ENCODE data around the gene ANKS1A. TPM values are rescaled to one million over a fixed set of nuclear protein-coding genes. Genes with fewer than 3 reads are reported as not detected.

Gene ANKS1A
- total RNA-seq, 2 experiments from 2014 or later, result 6.4 to 6.9 TPM

DNA sequence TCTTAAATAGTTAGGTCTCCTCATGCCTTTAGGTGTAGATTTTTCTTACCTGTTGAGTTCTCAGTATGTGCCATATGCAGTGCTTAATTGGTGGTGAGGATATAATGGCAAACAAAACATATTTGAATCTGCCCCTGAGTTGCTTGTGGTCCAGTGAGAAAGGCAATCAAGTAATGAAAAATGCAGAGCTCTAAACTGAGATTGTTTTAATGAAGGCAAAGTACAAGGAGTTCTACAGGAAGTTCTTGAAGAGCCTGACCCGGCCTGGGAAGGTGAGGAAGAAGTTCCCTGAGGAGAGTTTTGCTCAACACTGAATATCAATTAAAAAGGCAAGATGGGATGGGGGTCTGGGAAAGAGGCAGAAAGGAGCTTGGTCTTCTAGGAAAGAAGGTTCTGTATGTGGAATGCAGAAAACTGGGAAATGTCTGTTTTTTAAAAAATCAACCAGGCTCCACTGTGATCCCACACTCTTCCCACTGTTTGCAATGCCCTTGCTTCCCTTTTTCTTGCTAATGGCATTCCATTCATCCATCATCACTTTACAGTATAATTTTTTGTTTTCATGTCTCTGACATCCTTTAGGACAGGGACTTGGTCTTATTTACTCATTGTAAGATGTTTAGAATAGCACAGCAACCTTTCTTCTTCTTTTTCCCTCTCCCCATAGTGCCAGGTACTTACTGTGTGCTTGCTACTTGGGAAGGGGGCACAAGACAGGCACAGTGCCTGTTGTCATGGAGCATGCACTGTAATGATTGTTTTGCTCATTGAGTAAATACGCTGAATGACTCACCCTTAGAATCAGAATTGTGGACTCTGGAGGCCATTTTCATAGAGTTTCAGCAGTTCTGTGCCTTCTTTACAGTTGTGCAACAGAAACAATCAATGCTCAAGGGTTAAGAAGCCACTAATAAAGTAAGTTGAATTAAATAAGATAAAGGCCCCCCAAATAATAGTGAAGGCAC is 64.3 kb downstream of the ANKS1A start:
- DNase-seq (no peak), ATAC-seq (ENCODE audit: poor library complexity) (no peak)
- Histone ChIP-seq H3K4me3 (ENCODE audit: low read length) (no peak overlapping the region), H3K27ac (ENCODE audit: low read depth in 1 of 2, low read length in 2 of 2) (no peak overlapping the region), H3K27me3 (ENCODE audit: control insufficient read depth in 1 of 2, insufficient read depth in 2 of 2, low read length in 2 of 2) (no peaks in the 10 kb centered on the region), H3K4me1 (ENCODE audit: insufficient read depth, low read length) (no peaks in the 10 kb centered on the region), H3K9me3 (ENCODE audit: control insufficient read depth in 1 of 2, insufficient read depth in 1 of 2, low read length in 2 of 2) (no peaks in the 10 kb centered on the region), H3K36me3 (ENCODE audit: insufficient read depth, low read length) (no peaks in the 10 kb centered on the region)
- intact Hi-C loops (cut with DNase I, micrococcal nuclease), result no loop called here
- H3K4me1 Mint-ChIP-seq (ENCODE audit: low read depth), result peaks cover 13% of the 10 kb centered on the region
- H3K36me3 Mint-ChIP-seq (ENCODE audit: low read depth), result no peaks in the 10 kb centered on the region
- no peak overlapping the region for H3K27ac Mint-ChIP-seq
- ChIA-PET CTCF (no interaction called here), POLR2A (no interaction called here)
- TF ChIP-seq, protein P1, sequence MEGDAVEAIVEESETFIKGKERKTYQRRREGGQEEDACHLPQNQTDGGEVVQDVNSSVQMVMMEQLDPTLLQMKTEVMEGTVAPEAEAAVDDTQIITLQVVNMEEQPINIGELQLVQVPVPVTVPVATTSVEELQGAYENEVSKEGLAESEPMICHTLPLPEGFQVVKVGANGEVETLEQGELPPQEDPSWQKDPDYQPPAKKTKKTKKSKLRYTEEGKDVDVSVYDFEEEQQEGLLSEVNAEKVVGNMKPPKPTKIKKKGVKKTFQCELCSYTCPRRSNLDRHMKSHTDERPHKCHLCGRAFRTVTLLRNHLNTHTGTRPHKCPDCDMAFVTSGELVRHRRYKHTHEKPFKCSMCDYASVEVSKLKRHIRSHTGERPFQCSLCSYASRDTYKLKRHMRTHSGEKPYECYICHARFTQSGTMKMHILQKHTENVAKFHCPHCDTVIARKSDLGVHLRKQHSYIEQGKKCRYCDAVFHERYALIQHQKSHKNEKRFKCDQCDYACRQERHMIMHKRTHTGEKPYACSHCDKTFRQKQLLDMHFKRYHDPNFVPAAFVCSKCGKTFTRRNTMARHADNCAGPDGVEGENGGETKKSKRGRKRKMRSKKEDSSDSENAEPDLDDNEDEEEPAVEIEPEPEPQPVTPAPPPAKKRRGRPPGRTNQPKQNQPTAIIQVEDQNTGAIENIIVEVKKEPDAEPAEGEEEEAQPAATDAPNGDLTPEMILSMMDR (IDR thresholded peaks at IDR 0.05), result no peak
- H3K9me3 Mint-ChIP-seq, result no peaks in the 10 kb centered on the region
- no peaks in the 10 kb centered on the region for H3K27me3 Mint-ChIP-seq
- no peak overlapping the region for H3K4me3 Mint-ChIP-seq

DNA sequence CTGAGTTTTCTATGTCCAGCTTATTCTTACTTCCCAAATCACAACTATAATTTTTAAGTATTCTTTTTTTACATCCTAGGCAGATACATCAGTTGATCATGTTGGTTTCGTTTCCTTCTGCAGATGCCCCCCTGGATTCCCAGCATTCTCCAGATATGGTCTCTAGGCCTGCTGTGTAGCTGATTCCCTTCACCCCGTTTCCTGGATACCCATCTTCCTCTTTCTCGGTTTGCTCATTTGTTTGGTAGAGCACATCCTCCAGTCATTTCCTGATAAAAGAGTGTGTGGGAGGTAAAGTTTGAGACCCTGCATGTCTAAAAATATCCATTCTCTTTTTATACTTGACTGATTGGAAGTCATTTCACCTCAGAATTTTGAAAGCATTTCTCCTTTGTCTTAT is 66.4 kb downstream of the ANKS1A start:
- ChIA-PET POLR2A (interaction anchor here (0.6 kb wide), 1 partner anchor 159 kb away, joined by 5 read pairs; no protein-coding TSS in a partner anchor), CTCF (no interaction called here)
- no peaks in the 10 kb centered on the region for H3K27me3 Mint-ChIP-seq
- intact Hi-C loops (cut with DNase I, micrococcal nuclease), result no loop called here
- peaks cover 13% of the 10 kb centered on the region for H3K4me1 Mint-ChIP-seq (ENCODE audit: low read depth)
- Histone ChIP-seq H3K36me3 (ENCODE audit: insufficient read depth, low read length) (no peaks in the 10 kb centered on the region), H3K9me3 (ENCODE audit: control insufficient read depth in 1 of 2, insufficient read depth in 1 of 2, low read length in 2 of 2) (no peaks in the 10 kb centered on the region), H3K27me3 (ENCODE audit: control insufficient read depth in 1 of 2, insufficient read depth in 2 of 2, low read length in 2 of 2) (no peaks in the 10 kb centered on the region), H3K27ac (ENCODE audit: low read depth in 1 of 2, low read length in 2 of 2) (no peak overlapping the region), H3K4me3 (ENCODE audit: low read length) (no peak overlapping the region), H3K4me1 (ENCODE audit: insufficient read depth, low read length) (peaks cover 2% of the 10 kb centered on the region)
- no peak for ATAC-seq (ENCODE audit: poor library complexity)
- H3K4me3 Mint-ChIP-seq, result no peak overlapping the region
- H3K27ac Mint-ChIP-seq, result no peak overlapping the region
- DNase-seq, result no peak
- TF ChIP-seq, protein P1 (IDR thresholded peaks at IDR 0.05), result no peak
- no peaks in the 10 kb centered on the region for H3K9me3 Mint-ChIP-seq
- H3K36me3 Mint-ChIP-seq (ENCODE audit: low read depth), result no peaks in the 10 kb centered on the region

DNA sequence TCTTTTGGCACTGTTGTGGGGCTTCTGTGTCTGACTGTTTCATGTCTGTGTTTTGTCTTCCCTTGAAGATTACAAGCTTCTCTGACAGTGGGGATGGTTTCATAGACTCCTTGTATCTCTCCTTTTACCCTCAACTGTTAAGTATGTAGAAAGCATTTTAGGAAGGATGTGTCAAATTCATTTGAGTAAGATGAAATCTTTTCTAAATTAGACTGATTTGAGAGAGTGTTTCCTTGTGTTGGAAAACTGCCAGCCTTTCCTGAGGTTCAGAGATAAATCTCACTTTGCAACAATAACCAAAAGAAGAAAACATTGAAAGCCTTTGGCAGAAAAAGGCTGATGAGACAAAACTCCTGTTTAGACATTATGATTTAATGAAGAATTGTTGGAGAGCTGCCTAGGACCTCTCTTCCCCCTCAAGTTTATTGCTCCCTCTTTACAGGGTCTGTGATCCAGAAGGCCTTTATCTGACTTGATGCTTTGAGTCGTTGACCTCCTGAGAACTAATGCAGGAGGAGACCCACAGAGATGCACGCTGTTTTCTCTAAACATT is 68.3 kb downstream of the ANKS1A start:
- no peaks in the 10 kb centered on the region for H3K27me3 Mint-ChIP-seq
- peaks cover 13% of the 10 kb centered on the region for H3K4me1 Mint-ChIP-seq (ENCODE audit: low read depth)
- no peaks in the 10 kb centered on the region for H3K9me3 ChIP-seq (ENCODE audit: control insufficient read depth in 1 of 2, insufficient read depth in 1 of 2, low read length in 2 of 2)
- no peaks in the 10 kb centered on the region for H3K9me3 Mint-ChIP-seq
- ATAC-seq (ENCODE audit: poor library complexity), result no peak
- CTCF ChIA-PET, result no interaction called here
- POLR2A ChIA-PET, result no interaction called here
- DNase-seq, result no peak
- H3K4me3 Mint-ChIP-seq, result no peak overlapping the region
- no peaks in the 10 kb centered on the region for H3K27me3 ChIP-seq (ENCODE audit: control insufficient read depth in 1 of 2, insufficient read depth in 2 of 2, low read length in 2 of 2)
- H3K4me1 ChIP-seq (ENCODE audit: insufficient read depth, low read length), result peaks cover 7% of the 10 kb centered on the region
- intact Hi-C loops (cut with DNase I, micrococcal nuclease), result no loop called here
- TF ChIP-seq, protein P1 (IDR thresholded peaks at IDR 0.05), result no peak
- no peak overlapping the region for H3K27ac Mint-ChIP-seq
- no peak overlapping the region for H3K27ac ChIP-seq (ENCODE audit: low read depth in 1 of 2, low read length in 2 of 2)
- H3K36me3 Mint-ChIP-seq (ENCODE audit: low read depth), result no peaks in the 10 kb centered on the region
- no peaks in the 10 kb centered on the region for H3K36me3 ChIP-seq (ENCODE audit: insufficient read depth, low read length)
- H3K4me3 ChIP-seq (ENCODE audit: low read length), result no peak overlapping the region
